Panc1 (cell line): ENCODE results near the gene ACMSD. TPM values are rescaled to one million over a fixed set of nuclear protein-coding genes. Genes with fewer than 3 reads are reported as not detected.

Source experiments
- ATAC-seq: fragments of 200-7000 bp; cut with Tn5 transposase; 2 replicates; pipeline ENCODE4 v1.9.1; 2020; ENCODE audit warnings: mild to moderate bottlenecking, moderate library complexity
- BruUV-seq: library from RNA; stranded (reverse); fragments of 400-500 nt; replicated peaks from 2 replicates; lab custom pipeline; 2021; lab: Mats Ljungman, UMichigan
- CTCF ChIA-PET: fragments of 300-600 bp; sonication (Branson Sonifier 250); formaldehyde crosslinking; loops from one replicate; lab custom pipeline; 2022; ENCODE audit warnings: antibody characterized with exemption; lab: Charles Lee
- POLR2A ChIA-PET: fragments of 300-600 bp; sonication (Branson Sonifier 250); formaldehyde crosslinking; loops from one replicate; lab custom pipeline; 2022; ENCODE audit warnings: antibody characterized with exemption; lab: Charles Lee
- DNase-seq: peaks from one replicate; pipeline ENCODE4 v3.0.0-alpha.2; 2010; ENCODE audit warnings: low read depth, low spot score
- H3K27ac ChIP-seq: 2 replicates; pipeline ENCODE4 v1.5.1; 2011; ENCODE audit warnings: mild to moderate bottlenecking, low read length, inconsistent platforms
- H3K27me3 ChIP-seq: fragments of 200-500 bp; sonication (Bioruptor generic); 2 replicates; pipeline ENCODE4 v1.6.0; 2014; ENCODE audit warnings: low read length, inconsistent platforms; ENCODE audit not compliant: control insufficient read depth, insufficient read depth
- H3K36me3 ChIP-seq: fragments of 200-500 bp; sonication (Bioruptor generic); 2 replicates; pipeline ENCODE4 v1.5.1; 2014; ENCODE audit warnings: inconsistent platforms, mild to moderate bottlenecking, low read length, moderate library complexity; ENCODE audit not compliant: control insufficient read depth, insufficient read depth
- H3K4me1 ChIP-seq: 2 replicates; pipeline ENCODE4 v1.5.1; 2011; ENCODE audit warnings: inconsistent platforms, mild to moderate bottlenecking, low read length, moderate library complexity; ENCODE audit not compliant: control insufficient read depth, insufficient read depth
- H3K4me3 ChIP-seq, 2 experiments: 2 replicates each; pipeline ENCODE4 v1.5.1; 2011 to 2012; ENCODE audit warnings: low read depth in 2 of 2, low read length in 2 of 2, mild to moderate bottlenecking in 2 of 2, inconsistent platforms in 1 of 2, moderate library complexity in 1 of 2
- H3K9me3 ChIP-seq: fragments of 200-500 bp; sonication (Bioruptor generic); 2 replicates; pipeline ENCODE4 v1.5.1; 2014; ENCODE audit warnings: low read depth, mild to moderate bottlenecking, inconsistent platforms, low read length, moderate library complexity; ENCODE audit not compliant: control insufficient read depth, insufficient read depth
- CTCF ChIP-seq: fragments of 450-650 bp; IDR thresholded peaks from 2 replicates; pipeline ENCODE4 v1.5.1; 2017; ENCODE audit warnings: mild to moderate bottlenecking
- POLR2AphosphoS5 ChIP-seq: IDR thresholded peaks from 2 replicates; pipeline ENCODE4 v1.6.1; 2012; ENCODE audit warnings: mild to moderate bottlenecking, low read depth, low read length, moderate library complexity
- REST ChIP-seq, 2 experiments: IDR thresholded peaks; 2 replicates each; pipeline ENCODE4 v1.6.1; 2011 to 2012; ENCODE audit warnings: low read depth in 2 of 2, control low read depth in 1 of 2, low read length in 1 of 2, mild to moderate bottlenecking in 1 of 2, moderate library complexity in 1 of 2; ENCODE audit not compliant: insufficient read depth in 1 of 2
- SIN3A ChIP-seq: IDR thresholded peaks from 2 replicates; pipeline ENCODE4 v1.6.1; 2012; ENCODE audit warnings: low read depth, mild to moderate bottlenecking, low read length, moderate library complexity, borderline replicate concordance; ENCODE audit not compliant: insufficient read depth
- TCF7L2 ChIP-seq: IDR thresholded peaks from 2 replicates; pipeline ENCODE4 v1.6.1; 2011; ENCODE audit warnings: mild to moderate bottlenecking, low read depth, low read length, inconsistent platforms
- in situ Hi-C: cut with HindIII; loops from 2 replicates; pipeline ENCODE4 v1.10.0; 2016; ENCODE audit warnings: low sequenced_read_pairs, low pct_unique_long_range_greater_than_20kb
- intact Hi-C: fragments of 100-400 bp; cut with micrococcal nuclease; formaldehyde crosslinking; loops from one replicate; pipeline ENCODE4 v1.10.0; 2022; ENCODE audit not compliant: unreplicated experiment
- total RNA-seq: library from RNA; stranded (reverse); gene quantifications from one replicate; pipeline ENCODE4 v1.2.1, GENCODE V29; 2021; ENCODE audit not compliant: unreplicated experiment

ACMSD gene
- total RNA-seq, 1 experiment from 2014 or later: not detected

GRCh38 chr2:134917888-134918525, 79.6 kb downstream of the ACMSD start:
- H3K4me3 ChIP-seq: peak overlapping the region; percentile 75 to 89
- H3K27me3 ChIP-seq: no peaks in the 10 kb centered on the region
- peaks cover 17% of the 10 kb centered on the region for H3K36me3 ChIP-seq
- intact Hi-C loops: no loop called here
- ATAC-seq (peak; percentile 90), DNase-seq (peak; percentile 80)
- no peaks in the 10 kb centered on the region for H3K9me3 ChIP-seq
- H3K4me1 ChIP-seq: peaks cover 11% of the 10 kb centered on the region; the same call in 1 of the 2 replicates
- peak overlapping the region; percentile 99 for H3K27ac ChIP-seq
- TSS peak; percentile 96 for BruUV-seq
- ChIA-PET POLR2A (no interaction called here), CTCF (interaction anchor here (0.6 kb wide), 1 partner anchor 458 kb away, joined by 3 read pairs; no protein-coding TSS in a partner anchor)
- TF ChIP-seq REST (IDR thresholded peaks at IDR 0.05; ENCODE audit: insufficient read depth in 1 of 2, low read depth in 2 of 2, low read length in 1 of 2): no peak
- peak; percentile 56; the same call in 1 of the 2 replicates for TF ChIP-seq SIN3A
- TF ChIP-seq POLR2AphosphoS5: peak; percentile 86
- TF ChIP-seq TCF7L2: no peak
- in situ Hi-C loops: no loop called here

GRCh38 chr2:134918526-134919340, 80.3 kb downstream of the ACMSD start, which contains the start of gene CCNT2:
Gene CCNT2 (plus strand): TSS chr2:134918822. CDS start chr2:134918855, 33 bp downstream.
- Histone ChIP-seq H3K9me3 (no peaks in the 10 kb centered on the region), H3K36me3 (peaks cover 17% of the 10 kb centered on the region), H3K27ac (peak within 1 kb of the TSS; percentile 99), H3K4me3 (peak within 1 kb of the TSS; percentile 89 to 94), H3K4me1 (peaks cover 11% of the 10 kb centered on the region; the same call in 1 of the 2 replicates), H3K27me3 (no peaks in the 10 kb centered on the region)
- BruUV-seq: TSS peak; percentile 79
- POLR2A ChIA-PET: interaction anchor here (0.6 kb wide), 2 partner anchors 534 to 952 kb away, joined by 3 to 5 read pairs; no protein-coding TSS in a partner anchor
- ATAC-seq (peak; percentile 90), DNase-seq (peak; percentile 91)
- intact Hi-C loops (no loop called here), in situ Hi-C loops (no loop called here)
- no peak for TF ChIP-seq CTCF
- no peak for TF ChIP-seq REST (IDR thresholded peaks at IDR 0.05; ENCODE audit: insufficient read depth in 1 of 2, low read depth in 2 of 2, low read length in 1 of 2)
- peak; percentile 67; the same call in 1 of the 2 replicates for TF ChIP-seq SIN3A
- TF ChIP-seq TCF7L2: 0 out of 2 replicates have a peak, but pooled peaks have one; percentile 28
- no peak; the same call in none of the 2 replicates for TF ChIP-seq POLR2AphosphoS5
- CTCF ChIA-PET: no interaction called here
